ENCODE results near the gene FGF6. TPM values are rescaled to one million over a fixed set of nuclear protein-coding genes. Genes with fewer than 3 reads are reported as not detected.

FGF6 gene
- total RNA-seq, 1 experiment from 2014 or later = not detected

GRCh38 chr12:4450551-4451112 lies 5.0 kb upstream of the FGF6 start:
- Histone ChIP-seq H3K4me1 (replicated peaks; ENCODE audit: insufficient read depth) (no peaks in the 10 kb centered on the region), H3K4me3 (no peak overlapping the region), H3K9me2 (ENCODE audit: insufficient read depth) (no peaks in the 10 kb centered on the region; the same call in 1 of the 2 replicates), H3F3A (ENCODE audit: insufficient read depth, low read depth) (no peaks in the 10 kb centered on the region), H3K79me2 (ENCODE audit: low read depth) (no peaks in the 10 kb centered on the region), H4K20me1 (ENCODE audit: insufficient read depth) (no peaks in the 10 kb centered on the region), H3K9me3 (ENCODE audit: insufficient read depth, low read depth) (no peaks in the 10 kb centered on the region), H3K27me3 (ENCODE audit: insufficient read depth, low read depth) (peaks cover 68% of the 10 kb centered on the region), H3K36me3 (ENCODE audit: low read depth) (no peaks in the 10 kb centered on the region), H2AFZ (no peak overlapping the region), H3K4me2 (no peak overlapping the region), H3K27ac (no peak overlapping the region)
- intact Hi-C loops (cut with micrococcal nuclease; ENCODE audit: unreplicated experiment) = no loop called here
- no peak for TF ChIP-seq CTCF (conservative IDR thresholded peaks at IDR 0.05)
- no peak for TF ChIP-seq EZH2 (IDR thresholded peaks at IDR 0.05; ENCODE audit: low read depth)
- DNase-seq = no peak
- no TSS peak for BruUV-seq (replicated peaks)
- POLR2A ChIA-PET (ENCODE audit: unreplicated experiment) = interaction anchor here (0.7 kb wide), 1 partner anchor 130 kb away, joined by 3 read pairs; the partner anchor contains the start of gene TIGAR
- CTCF ChIA-PET = no interaction called here

GRCh38 chr12:4449851-4450221 lies 4.2 kb upstream of the FGF6 start:
- no peaks in the 10 kb centered on the region for H4K20me1 ChIP-seq (ENCODE audit: insufficient read depth)
- peak in 1 of 2 experiments; percentile 3 for DNase-seq
- intact Hi-C loops (cut with micrococcal nuclease; ENCODE audit: unreplicated experiment) = no loop called here
- no peak overlapping the region for H3K4me3 ChIP-seq
- no peaks in the 10 kb centered on the region for H3F3A ChIP-seq (ENCODE audit: insufficient read depth, low read depth)
- no peaks in the 10 kb centered on the region for H3K4me1 ChIP-seq (replicated peaks; ENCODE audit: insufficient read depth)
- no TSS peak for BruUV-seq (replicated peaks)
- TF ChIP-seq EZH2 (IDR thresholded peaks at IDR 0.05; ENCODE audit: low read depth) (no peak), CTCF (conservative IDR thresholded peaks at IDR 0.05) (no peak)
- no peak overlapping the region for H2AFZ ChIP-seq
- H3K27ac ChIP-seq = no peak overlapping the region
- no peaks in the 10 kb centered on the region; the same call in 1 of the 2 replicates for H3K9me2 ChIP-seq (ENCODE audit: insufficient read depth)
- no peaks in the 10 kb centered on the region for H3K36me3 ChIP-seq (ENCODE audit: low read depth)
- peaks cover 75% of the 10 kb centered on the region for H3K27me3 ChIP-seq (ENCODE audit: insufficient read depth, low read depth)
- no peaks in the 10 kb centered on the region for H3K9me3 ChIP-seq (ENCODE audit: insufficient read depth, low read depth)
- POLR2A ChIA-PET (ENCODE audit: unreplicated experiment) = no interaction called here
- H3K4me2 ChIP-seq = no peak overlapping the region
- H3K79me2 ChIP-seq (ENCODE audit: low read depth) = no peaks in the 10 kb centered on the region
- CTCF ChIA-PET = no interaction called here

- no peak overlapping the region for H2AFZ ChIP-seq
- CTCF ChIA-PET = no interaction called here
- H3K9me3 ChIP-seq (ENCODE audit: insufficient read depth, low read depth) = no peaks in the 10 kb centered on the region
- H3K27me3 ChIP-seq (ENCODE audit: insufficient read depth, low read depth) = peaks cover 82% of the 10 kb centered on the region
- DNase-seq = no peak
- intact Hi-C loops (cut with micrococcal nuclease; ENCODE audit: unreplicated experiment) = no loop called here
- no peaks in the 10 kb centered on the region for H3F3A ChIP-seq (ENCODE audit: insufficient read depth, low read depth)
- no peak overlapping the region for H3K4me2 ChIP-seq
- no peaks in the 10 kb centered on the region for H4K20me1 ChIP-seq (ENCODE audit: insufficient read depth)
- no peaks in the 10 kb centered on the region for H3K36me3 ChIP-seq (ENCODE audit: low read depth)
- TF ChIP-seq EZH2 (IDR thresholded peaks at IDR 0.05; ENCODE audit: low read depth) (no peak), CTCF (conservative IDR thresholded peaks at IDR 0.05) (no peak)
- POLR2A ChIA-PET (ENCODE audit: unreplicated experiment) = no interaction called here
- BruUV-seq (replicated peaks) = no TSS peak
- no peak overlapping the region for H3K27ac ChIP-seq
- no peaks in the 10 kb centered on the region for H3K4me1 ChIP-seq (replicated peaks; ENCODE audit: insufficient read depth)
- no peaks in the 10 kb centered on the region; the same call in 1 of the 2 replicates for H3K9me2 ChIP-seq (ENCODE audit: insufficient read depth)
- H3K4me3 ChIP-seq = no peak overlapping the region
- no peaks in the 10 kb centered on the region for H3K79me2 ChIP-seq (ENCODE audit: low read depth)
These were observed 3.6 kb upstream of the FGF6 start for GRCh38 chr12:4448943-4449850.
